HG03095 (cell line): Measurements from ENCODE around the gene ADCK2.
A peak's percentile ranks its signal among the peaks of the same experiment; 100 is the strongest.
"Not testable (repeated sequence)": the region's sequence is repeated elsewhere in the genome, so short reads cannot be mapped to it uniquely, and the experiment has no call there.

Source experiments
- ATAC-seq: cut with Tn5 transposase; IDR thresholded peaks from one replicate; pipeline ENCODE4 v1.9.1; 2021; ENCODE audit warnings: moderate library complexity; ENCODE audit not compliant: unreplicated experiment

Gene ADCK2

DNA sequence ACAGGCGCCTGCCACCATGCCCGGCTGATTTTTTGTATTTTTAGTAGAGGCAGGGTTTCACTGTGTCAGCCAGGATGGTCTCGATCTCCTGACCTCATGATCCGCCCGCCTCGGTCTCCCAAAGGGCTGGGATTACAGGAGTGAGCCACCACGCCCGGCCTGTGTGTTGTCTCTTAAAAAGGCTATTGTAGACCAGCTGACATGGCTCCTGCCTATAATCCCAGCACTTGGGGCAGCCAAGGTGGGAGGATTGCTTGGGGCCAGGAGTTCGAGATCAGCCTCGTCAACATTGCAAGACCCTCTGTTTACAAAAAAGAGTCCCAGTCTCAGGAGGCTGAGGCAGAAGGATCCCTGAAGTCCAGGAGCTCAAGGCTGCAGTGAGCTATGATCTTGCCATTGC, 21.1 kb downstream of the ADCK2 start:
- ATAC-seq, result not testable (repeated sequence)

DNA sequence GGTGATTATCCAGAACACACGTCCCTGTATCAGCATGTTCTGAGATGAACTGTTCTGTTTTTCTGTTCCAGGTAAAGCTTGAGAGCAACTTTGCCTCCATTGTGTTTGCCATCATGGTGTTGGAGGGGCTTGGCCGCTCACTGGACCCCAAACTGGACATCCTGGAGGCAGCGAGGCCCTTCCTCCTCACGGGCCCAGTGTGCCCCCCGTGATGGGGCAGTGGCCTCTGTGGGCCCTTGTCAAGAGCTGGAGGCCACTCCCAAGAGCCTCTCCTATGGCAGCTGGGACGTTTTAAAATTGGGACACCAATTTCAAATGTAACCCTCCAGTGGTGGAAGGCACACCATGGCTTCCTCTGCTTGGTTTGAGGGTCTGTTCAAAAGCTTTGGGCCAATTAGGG, 21.8 kb downstream of the ADCK2 start:
- no peak for ATAC-seq

DNA sequence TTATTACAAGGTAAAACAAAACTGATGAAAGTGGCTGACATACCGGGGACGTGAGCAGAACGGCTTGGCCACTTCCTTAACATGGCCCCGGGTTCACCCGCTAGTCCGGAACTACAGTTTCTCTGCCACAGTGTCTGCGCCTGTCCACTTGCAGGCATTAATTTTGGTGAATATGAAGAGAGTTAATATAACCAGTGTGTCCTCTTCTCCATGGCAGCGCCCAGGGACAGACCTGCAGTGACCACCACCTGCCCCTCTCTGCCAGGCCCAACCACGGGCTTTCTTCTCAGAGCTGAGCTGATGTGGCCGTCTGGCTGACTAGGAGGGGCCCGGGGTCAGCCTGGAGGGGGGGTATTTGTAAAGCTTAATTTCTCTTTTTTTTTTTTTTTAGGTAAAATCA, 22.6 kb downstream of the ADCK2 start:
- ATAC-seq, result no peak

DNA sequence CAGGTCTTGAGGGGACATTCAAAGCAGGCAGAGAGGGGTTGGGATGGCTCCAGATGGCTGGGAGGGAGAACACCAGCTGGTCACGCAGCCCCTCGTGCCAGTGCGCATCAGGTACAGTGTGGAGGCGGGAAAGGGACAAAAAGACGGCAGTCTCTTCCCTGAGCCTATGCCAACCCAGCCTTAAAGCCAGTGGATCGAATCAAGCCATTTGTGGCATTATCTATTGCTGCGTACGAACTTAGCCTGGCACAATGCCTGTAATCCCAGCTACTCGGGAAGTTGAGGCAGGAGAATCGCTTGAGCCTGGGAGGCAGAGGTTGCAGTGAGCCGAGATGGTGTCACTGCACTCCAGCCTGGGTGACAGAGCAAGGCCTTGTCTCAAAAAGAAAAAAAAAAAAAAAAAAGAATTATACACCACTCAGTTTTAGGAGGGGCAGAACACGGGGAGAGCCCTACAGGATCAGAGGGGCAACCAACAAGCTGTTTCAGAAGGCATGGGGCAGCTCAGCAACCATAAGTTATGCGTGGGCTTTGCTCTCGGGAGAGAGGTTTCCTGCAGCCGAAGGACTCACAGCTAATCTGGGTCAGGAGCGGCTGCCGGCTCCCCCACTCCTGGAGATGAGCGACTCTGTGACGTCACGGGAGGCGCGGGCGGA, 23.4 kb downstream of the ADCK2 start:
- peak; percentile 94 for ATAC-seq

DNA sequence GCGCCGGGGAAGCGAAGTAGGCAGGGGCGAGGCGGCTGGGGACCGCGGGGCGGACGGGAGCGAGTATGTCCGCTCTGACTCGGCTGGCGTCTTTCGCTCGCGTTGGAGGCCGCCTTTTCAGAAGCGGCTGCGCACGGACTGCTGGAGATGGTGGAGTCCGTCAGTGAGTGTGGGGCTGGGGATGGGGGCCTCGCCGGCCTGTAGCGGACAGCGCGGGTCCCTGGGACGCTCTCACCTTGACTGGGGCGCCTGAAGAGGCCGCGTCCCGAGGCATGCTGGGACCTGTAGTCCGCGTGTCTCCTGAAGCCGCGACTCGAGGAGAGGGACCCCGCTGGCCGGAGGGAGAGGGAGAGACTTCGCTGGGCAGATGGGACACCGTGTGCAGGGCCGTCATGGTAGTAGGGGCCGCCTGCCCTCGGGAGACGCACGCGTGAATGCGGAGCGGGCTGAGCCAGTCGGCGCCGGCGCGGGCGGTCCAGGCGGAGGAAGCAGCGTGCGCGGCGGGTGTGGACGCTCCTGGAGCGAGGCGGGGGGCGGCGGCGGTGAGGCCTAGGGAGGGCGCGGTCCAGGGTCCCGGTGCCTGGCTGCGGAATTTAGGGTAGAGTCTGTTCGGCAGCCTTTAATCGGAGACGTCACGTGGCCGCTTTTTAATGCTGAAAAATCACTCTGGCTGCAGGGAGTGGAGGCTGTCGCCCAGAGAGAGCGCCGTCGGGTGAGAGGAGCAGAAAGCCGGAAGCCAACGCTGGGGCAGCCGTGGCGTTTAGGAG, 24.1 kb downstream of the ADCK2 start, which contains the start of gene NDUFB2:
Gene NDUFB2, plus strand, starts transcription at position 29 of the 767 bp plus-strand sequence. Its CDS starts 37 bp downstream, at position 66.
- ATAC-seq, result peak; percentile 85

DNA sequence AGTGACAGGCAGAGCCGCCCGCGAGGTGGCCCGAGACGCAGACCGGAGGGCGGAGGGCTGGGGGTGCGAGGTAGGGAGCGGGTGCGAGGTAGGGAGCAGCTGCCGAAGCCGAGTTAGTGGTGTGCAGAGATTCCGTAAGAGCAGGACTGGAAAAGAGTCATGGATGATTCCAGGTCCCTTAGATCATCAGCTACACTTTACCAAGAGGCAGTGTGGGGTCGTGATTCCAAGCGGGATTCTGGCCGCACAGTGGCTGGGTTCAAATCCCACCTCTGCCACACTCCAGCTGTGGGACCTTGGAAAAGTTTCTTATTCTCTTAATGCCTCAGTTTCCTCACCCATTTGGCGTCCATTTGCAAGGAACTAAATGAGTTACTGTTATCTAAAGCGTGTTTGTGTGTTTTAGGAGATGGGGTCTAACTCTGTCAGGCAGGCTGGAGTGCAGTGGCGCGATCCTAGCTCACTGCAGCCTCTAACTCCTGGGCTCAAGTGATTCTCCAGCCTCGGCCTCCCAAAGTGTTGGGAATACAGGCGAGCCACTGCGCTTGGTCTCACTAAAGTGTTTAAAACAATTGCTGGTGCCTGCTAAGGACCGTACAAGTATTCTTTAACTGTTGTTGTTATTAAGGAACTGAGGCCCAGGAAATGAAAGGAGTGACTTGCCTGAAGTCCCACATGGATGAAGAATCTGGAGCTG, 24.9 kb downstream of the ADCK2 start:
- ATAC-seq, result no peak

DNA sequence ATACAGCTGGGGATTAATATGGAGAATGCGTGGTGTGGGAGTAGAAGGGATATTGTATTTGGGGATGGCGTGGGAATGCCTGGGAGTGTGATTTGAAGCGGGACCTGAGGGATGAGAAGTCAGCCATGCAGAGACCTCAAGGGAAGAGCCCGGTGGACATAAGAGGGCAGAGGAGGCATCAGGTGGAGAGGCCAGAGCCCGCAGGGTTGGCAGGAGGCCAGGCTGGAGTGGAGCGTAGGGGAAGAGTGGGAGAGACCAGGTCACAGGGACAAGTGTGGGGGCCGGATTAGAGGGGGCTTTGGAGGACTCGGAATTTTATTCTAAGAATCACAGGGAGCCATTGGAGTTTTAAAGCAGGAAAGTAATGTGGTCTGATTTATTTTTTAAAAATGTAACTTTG, 25.7 kb downstream of the ADCK2 start:
- no peak for ATAC-seq

DNA sequence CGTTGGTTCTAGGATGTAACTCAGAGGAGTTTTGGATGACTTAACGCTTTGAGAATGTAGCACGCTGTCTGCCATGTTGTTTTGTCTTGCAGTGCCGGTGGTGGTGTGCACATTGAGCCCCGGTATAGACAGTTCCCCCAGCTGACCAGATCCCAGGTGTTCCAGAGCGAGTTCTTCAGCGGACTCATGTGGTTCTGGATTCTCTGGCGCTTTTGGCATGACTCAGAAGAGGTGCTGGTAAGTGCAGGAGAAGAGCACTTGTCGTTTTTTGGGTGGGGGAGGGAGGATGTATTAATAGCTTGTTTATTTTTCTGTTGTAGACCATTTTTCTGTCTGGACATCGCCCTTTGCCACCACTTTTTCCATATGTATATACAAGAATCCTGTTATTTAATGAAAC, 30.0 kb downstream of the ADCK2 start:
- ATAC-seq, result no peak

DNA sequence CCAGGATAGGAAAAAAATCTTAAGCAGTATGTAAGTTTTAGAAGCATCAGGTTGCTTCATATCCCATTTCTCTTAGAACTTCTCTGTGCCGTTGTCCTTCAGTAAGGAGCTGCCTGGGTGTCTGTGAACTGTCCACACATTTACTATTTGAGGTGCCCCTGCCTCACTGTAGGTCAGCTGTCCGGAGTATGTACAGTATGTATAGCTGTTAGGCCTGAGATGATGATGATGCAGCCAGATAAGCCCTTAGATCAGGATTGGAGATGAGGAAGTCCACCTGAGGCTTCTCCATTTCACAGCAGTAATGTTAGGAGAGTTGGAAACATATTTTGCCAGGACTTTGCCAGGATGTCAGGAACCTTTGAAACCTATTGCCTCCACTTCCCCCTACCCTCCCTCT, 31.5 kb downstream of the ADCK2 start:
- no peak for ATAC-seq

DNA sequence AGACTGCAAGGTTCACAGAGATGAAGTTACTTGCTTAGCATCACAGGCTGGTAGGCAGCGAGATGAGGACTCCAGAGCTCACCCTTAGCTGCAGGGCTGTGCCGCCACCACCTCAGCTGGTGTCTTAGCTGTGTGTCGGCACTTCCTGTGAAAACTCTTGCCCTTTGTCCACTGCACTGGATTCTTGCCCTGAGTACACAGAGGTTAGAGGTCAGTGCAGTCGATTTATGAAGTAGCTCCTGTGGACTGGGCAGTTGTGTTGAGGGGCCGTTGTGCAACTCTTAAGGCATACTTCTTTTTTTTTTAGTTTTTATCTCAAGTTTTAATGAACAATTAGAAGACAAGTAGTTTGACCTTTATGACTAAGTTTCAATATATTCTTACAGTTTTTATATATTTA, 34.4 kb downstream of the ADCK2 start:
- no peak for ATAC-seq

DNA sequence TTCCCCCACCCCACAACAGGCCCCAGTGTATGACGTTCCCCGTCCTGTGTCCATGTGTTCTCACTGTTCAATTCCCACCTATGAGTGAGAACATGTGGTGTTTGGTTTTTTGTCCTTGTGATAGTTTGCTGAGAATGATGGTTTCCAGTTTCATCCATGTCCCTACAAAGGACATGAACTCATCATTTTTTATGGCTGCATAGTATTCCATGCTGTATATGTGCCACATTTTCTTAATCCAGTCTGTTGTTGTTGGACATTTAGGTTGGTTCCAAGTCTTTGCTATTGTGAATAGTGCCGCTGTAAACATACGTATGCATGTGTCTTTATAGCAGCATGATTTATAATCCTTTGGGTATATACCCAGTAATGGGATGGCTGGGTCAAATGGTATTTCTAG, 36.0 kb downstream of the ADCK2 start:
- ATAC-seq, result not testable (repeated sequence)

DNA sequence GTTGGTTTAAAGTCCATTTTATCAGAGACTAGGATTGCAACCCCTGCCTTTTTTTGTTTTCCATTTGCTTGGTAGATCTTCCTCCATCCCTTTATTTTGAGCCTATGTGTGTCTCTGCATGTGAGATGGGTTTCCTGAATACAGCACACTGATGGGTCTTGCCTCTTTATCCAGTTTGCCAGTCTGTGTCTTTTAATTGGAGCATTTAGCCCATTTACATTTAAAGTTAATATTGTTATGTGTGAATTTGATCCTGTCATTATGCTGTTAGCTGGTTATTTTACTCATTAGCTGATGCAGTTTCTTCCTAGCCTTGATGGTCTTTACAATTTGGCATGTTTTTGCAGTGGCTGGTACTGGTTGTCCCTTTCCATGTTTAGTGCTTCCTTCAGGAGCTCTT, 39.6 kb downstream of the ADCK2 start:
- not testable (repeated sequence) for ATAC-seq

DNA sequence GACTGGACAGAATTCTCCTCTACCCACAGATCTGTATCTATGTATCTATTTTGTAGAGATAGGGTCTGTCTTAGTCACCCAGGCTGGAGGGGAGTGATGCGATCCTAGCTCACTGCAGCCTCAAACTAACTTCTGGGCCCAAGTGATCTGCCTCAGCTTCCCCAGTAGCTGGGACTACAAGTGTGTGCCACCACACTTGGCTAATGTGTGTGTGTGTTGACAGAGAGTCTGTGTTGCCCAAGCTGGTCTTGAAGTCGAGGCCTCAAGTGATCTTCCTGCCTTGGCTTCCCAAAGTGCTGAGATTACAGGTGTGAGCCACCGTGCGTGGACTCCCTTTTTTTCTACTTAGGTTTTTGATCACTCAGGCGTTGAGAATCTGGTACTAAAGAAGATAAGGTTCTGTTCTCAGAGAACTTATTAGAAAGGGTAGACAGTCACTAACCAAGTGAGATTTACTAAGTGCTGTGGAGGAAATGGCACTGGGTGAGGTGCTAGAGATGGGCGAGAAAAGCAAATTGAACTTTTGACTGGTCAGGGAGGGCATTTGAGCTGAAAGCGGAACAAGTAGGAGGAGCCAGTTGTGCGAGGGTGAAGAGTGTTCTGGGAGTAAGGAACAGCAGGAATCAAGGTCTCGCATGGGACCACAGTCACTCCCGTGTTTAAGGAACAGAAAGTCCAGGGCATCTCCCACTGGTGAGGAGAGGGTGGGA, 41.7 kb downstream of the ADCK2 start:
- ATAC-seq, result no peak

DNA sequence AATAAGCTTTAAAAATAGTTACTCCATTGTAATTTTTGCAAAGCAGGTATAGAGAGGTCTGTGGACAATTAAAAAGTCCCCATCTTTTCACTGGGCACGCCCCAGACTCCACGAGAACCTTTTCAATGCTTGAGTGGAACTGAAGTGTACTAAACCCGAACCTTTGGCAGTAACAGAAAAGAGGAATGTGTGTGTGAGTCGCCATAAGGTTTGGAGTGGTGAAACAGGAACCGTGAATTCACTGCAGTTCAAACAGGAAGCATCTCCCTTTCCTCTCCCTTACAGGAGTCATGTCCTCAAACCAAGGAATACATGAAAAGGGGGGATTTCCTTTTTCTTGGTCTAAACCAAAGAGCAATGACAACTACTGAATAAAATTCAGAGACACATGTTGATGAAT, 47.0 kb downstream of the ADCK2 start:
- ATAC-seq, result no peak

DNA sequence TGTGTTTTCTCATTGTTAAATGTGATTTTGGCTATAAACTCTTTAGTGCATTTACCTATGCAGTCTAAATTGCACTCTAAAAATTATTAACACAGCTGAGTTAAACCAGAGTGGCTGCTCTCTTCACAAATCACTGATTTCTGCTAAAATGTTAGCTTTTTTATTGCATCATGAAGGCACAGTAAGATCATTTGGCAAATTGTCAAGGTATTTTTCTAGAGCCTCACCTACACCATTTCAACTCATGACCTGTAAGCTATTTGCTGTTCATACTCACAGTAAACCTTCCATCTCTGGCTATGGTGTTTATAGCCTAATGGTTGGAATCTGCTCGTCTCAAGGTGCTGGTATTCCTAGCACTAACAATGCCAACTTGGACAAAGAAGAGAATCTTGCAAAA, 49.5 kb downstream of the ADCK2 start:
- ATAC-seq, result no peak

DNA sequence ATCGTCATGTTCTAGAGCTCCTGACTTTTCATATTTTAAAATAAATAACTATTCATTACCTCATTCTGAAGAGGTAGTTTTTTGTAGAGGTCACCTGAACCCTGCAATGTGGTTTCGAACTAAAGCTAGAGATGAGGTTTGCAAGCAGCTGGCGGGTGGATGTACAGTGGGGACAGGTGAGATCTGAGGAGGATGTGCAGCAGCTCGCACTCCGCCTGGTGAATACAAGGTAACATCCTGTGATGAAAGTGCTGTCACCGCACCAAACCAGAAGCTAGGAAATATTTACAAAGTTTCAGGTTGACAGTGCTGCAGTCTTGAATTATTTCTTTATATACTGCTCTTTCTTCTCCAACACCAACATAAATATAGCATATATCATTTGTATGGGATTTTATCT, 50.3 kb downstream of the ADCK2 start:
- no peak for ATAC-seq

DNA sequence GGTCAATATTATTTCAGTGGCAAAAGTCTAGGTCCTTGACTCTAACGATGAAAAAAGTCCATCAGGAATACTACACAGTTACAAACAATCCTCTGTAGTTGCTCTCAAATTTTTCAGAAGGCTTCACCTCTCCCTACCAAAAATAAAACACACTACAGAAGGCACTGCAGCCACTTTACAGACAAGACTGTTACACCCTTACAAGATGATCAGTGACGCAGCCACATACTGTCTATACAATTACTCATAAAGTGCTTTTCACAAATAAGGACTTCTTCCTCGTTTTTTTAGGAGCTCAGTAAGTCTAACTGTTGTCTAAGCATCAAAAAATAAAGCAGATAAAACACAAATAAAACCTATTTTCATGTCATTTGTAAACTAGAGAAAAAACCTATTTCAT, 50.8 kb downstream of the ADCK2 start:
- ATAC-seq, result no peak

DNA sequence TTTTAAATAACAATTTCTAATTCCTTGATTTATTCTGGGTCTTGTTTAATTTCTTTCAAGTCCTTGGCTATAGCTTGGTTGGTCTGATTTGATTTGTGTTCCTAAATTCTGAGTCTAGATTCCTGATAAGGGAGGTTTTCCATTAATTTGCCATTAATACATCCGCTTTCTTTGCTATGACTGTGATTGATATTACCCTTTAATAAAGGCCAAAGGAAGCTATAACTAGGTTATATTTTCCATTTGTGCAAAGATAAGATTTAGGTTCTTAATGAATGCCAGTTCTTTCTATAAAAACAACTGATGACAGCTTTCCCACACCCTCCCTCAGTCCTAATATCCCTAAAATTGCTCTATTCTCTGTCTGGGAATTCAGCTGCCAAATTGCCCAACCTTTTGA, 52.0 kb downstream of the ADCK2 start:
- no peak for ATAC-seq

DNA sequence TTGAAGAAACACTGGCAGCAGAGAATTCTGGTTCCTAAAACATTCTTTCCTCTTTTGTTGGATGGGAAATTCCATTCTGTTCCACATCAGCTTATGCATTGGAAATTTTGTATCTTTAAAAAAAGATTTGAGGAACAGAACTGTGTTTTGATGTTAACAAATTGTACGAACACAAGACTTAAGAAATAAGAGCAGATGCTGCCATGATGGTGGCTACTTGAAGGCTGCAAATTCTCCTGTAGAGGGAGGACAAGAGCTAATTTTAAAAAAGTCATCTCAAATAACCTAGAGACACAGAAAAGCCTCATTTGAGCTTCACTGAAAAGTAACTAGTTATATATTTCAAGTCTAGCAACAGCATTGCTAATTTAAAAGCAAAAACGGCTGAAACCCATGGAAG, 53.5 kb downstream of the ADCK2 start:
- ATAC-seq, result no peak

DNA sequence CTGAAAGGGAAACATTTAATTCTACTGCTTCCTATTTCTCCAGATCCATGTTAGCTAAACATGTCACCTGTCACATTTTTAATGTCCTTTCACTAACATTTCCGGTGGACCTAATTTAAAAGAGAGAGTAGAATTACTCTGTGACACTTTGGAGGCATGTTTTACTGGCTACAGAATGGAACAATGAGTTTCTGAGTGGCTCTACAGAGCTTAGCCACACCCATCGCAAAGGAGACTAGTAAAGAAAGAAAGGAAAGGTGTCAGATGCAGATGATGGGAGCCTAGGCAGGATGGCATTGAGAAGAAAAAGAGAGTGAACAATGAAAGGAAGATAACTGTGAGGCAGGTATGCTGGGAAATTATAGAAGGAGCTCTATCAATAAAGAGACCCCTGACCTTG, 59.7 kb downstream of the ADCK2 start:
- ATAC-seq, result no peak

DNA sequence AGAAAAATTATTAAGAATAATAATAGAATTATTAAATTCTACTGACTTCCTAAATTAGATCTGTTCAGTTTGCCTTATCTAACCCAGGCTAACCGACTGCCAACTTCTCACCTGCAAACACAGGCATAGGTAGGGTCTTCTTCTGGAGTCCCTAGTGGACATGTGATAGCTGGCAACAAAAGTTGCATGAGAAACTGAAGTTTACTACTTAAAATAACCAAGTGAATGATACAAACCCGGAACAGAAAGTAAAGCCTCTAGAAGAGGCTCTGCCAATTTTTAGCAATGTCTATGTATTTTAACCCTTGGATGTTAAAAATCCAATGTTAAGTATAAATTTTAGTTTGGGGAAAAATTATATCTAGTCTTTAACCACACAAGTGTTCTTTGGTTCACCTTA, 61.4 kb downstream of the ADCK2 start:
- ATAC-seq, result no peak
